Natural killer cell treated with Interleukin-12 subunit alpha and Interleukin-12 subunit beta and Interleukin-15 and Interleukin-18, amount 100 ng/mL, for 72 hours (primary cell): ENCODE measurements around the gene TIMM17A. TPM values are rescaled to one million over a fixed set of nuclear protein-coding genes. Genes with fewer than 3 reads are reported as not detected.

Source experiments
- ATAC-seq, 2 donors: fragments of 150-1000 bp; cut with Tn5 transposase in 1 of 2; sonication (Bioruptor Pico), chemical (Tn5 transposase) in 1 of 2; 2 replicates each; pipeline ENCODE4 v1.10.0; 2021
- DNase-seq: peaks from one replicate; pipeline ENCODE4 v3.0.0; 2022; ENCODE audit warnings: low spot score
- H3K27ac Mint-ChIP-seq, 2 donors: 1 replicate in 1 of 2; 2 replicates in 1 of 2; pipeline ENCODE4 v1.8.0; 2022; ENCODE audit warnings: mixed read lengths in 2 of 2, mild to moderate bottlenecking in 1 of 2, moderate library complexity in 1 of 2
- H3K27me3 Mint-ChIP-seq, 2 donors: 1 replicate in 1 of 2; 2 replicates in 1 of 2; pipeline ENCODE4 v1.8.0; 2022; ENCODE audit warnings: mixed read lengths in 2 of 2
- H3K36me3 Mint-ChIP-seq: one replicate; pipeline ENCODE4 v1.8.0; 2022; ENCODE audit warnings: mixed read lengths
- H3K4me1 Mint-ChIP-seq, 2 donors: 1 replicate in 1 of 2; 2 replicates in 1 of 2; pipeline ENCODE4 v1.8.0; 2022; ENCODE audit warnings: low read depth in 2 of 2, mixed read lengths in 2 of 2, mild to moderate bottlenecking in 1 of 2
- H3K4me3 Mint-ChIP-seq: one replicate; pipeline ENCODE4 v1.8.0; 2022; ENCODE audit warnings: mixed read lengths
- H3K9me3 Mint-ChIP-seq: 2 replicates; pipeline ENCODE4 v1.8.0; 2022; ENCODE audit warnings: mixed read lengths
- total RNA-seq, 2 donors: library from RNA; stranded (reverse); gene quantifications; one replicate each; pipeline ENCODE4 v1.2.3, GENCODE V29; 2022

TIMM17A gene
- total RNA-seq, 2 donors from 2014 or later, result 81.5 to 89.5 TPM

DNA sequence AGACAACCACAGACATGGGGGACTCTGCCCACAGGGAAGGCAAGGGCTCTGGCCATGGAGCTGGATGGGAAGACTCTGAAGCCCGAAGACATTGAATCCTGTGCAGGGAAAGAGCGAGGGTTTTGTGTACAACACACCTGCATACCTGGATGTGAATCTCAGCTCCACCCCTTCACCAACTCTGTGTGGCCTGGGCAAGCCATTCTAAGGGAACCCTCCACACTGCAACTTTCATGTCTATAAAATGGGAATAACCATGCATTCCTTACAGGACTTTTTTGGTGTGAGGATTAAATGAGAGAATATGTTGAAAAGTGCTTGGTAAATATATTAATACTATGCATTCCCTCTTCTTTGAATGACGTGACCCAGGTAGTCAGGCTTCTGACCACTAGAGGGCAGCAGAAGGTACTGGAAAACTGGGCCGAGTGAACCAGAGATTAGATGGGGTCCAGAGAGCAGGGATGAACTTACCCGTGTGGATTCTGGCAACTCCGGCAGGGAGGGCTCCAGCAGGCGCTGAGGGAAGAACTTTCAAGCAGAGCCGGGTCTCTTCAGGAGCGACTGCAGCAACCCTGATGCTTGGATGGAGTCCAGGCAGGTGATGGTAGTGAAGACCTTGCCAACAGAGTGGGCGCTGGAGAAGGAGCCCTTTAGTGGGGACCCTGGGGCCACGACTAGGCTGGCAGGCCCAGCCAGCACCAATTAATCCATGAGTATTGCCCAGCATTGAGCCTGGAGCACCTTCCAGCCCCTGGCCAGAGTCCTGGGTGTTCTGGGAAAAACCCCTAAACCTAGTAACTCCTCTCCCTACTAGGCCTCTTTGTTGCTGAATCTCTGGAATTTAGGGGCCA, 54.2 kb downstream of the TIMM17A start:
- ATAC-seq (peak; percentile 51 to 64), DNase-seq (no peak)
- H3K36me3 Mint-ChIP-seq, result no peaks in the 10 kb centered on the region
- H3K27me3 Mint-ChIP-seq, result no peaks in the 10 kb centered on the region
- H3K4me3 Mint-ChIP-seq, result no peak overlapping the region
- peaks cover 0 to 3% of the 10 kb centered on the region in 2 donors for H3K4me1 Mint-ChIP-seq
- H3K9me3 Mint-ChIP-seq, result no peaks in the 10 kb centered on the region
- no peak overlapping the region for H3K27ac Mint-ChIP-seq

DNA sequence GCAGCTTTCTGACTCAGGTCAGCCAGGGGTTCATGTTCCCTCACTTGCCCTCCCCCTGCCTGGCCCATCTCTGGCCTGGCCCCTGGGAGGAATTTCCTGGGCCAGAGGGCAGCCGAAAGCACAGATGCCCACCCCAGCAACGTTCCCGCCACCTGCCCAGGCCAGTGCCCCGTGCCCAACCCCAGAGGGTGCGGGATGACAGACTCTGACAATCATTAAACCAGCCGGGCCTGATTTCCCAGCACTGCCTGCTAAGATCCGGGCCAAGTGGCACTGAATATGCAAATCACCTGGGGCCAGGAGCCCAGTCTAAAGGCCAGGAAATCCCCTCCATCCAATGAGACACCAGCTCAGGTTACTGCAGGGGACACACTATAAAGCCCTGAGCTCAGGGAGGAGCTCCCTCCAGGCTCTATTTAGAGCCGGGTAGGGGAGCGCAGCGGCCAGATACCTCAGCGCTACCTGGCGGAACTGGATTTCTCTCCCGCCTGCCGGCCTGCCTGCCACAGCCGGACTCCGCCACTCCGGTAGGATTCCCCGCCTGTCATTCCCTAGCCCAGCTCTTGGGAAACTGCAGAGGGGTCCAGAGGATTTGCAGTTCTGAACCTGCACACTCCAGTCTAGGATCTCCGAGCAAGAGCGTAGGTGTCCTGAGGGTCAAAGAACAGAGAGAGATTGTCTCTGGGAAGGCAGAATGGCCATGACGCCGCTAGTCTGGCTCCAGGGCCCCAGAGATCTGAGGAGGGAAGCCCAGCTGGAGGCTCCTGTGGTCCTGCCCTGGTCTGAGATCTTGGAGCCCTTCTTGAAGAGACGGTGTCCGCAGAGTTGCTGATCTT, 55.1 kb downstream of the TIMM17A start, which contains the start of gene ELF3:
Gene ELF3 (plus strand): TSS at position 408 of the 836 bp plus-strand sequence. CDS start 550 bp downstream, outside the sequence.
- ATAC-seq, result peak in 1 of 2 donors; percentile 7
- Mint-ChIP-seq H3K27me3 (no peaks in the 10 kb centered on the region), H3K9me3 (no peaks in the 10 kb centered on the region), H3K36me3 (no peaks in the 10 kb centered on the region), H3K4me3 (no peak within 1 kb of the TSS), H3K27ac (no peak within 1 kb of the TSS), H3K4me1 (peaks cover 0 to 3% of the 10 kb centered on the region in 2 donors)
- no peak for DNase-seq

DNA sequence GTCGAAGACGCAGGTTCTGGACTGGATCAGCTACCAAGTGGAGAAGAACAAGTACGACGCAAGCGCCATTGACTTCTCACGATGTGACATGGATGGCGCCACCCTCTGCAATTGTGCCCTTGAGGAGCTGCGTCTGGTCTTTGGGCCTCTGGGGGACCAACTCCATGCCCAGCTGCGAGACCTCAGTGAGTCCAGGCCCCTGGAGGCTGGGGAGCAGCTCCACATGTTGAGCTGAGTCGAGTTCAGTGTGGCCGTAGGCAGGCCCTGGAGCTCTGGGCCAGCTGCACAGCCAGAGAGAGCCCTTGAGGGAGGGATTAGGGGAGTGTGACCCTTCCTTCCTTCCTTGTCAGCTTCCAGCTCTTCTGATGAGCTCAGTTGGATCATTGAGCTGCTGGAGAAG, 56.7 kb downstream of the TIMM17A start:
- ATAC-seq (no peak), DNase-seq (no peak)
- H3K4me3 Mint-ChIP-seq, result no peak overlapping the region
- H3K4me1 Mint-ChIP-seq, result peaks cover 0 to 3% of the 10 kb centered on the region in 2 donors
- H3K27me3 Mint-ChIP-seq, result no peaks in the 10 kb centered on the region
- no peaks in the 10 kb centered on the region for H3K9me3 Mint-ChIP-seq
- H3K36me3 Mint-ChIP-seq, result no peaks in the 10 kb centered on the region
- H3K27ac Mint-ChIP-seq, result no peak overlapping the region

DNA sequence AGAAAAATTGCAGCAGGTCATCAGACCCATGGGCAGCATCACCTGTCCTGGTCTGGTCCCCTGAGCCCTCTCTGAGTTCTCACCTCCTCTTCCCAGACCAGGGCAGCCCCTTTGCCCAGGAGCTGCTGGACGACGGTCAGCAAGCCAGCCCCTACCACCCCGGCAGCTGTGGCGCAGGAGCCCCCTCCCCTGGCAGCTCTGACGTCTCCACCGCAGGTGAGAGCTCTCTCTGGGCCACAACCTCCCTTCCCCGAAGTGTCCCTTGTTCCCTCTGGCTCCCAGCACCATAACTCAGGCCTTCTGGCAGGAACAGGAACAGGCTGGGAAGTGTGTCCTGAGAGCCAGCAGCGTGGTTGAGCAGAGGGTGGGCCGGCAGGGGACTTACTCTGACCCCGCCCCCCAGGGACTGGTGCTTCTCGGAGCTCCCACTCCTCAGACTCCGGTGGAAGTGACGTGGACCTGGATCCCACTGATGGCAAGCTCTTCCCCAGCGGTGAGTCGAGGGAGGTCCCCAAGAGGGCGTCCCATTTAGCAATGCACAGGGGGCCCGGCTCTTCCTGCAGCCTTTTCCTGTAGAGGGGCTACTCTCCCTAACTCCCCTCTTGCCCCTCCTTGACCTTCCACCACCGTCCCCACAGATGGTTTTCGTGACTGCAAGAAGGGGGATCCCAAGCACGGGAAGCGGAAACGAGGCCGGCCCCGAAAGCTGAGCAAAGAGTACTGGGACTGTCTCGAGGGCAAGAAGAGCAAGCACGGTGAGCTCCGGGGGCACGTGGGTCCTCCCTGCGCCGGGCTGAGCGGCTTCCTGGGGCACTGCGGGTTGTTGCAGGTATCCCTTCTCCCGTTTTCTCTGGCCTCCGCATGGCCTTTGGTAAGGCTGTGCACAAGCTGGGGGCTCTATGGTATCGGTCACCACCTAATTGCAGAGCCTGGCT, 57.5 kb downstream of the TIMM17A start:
- H3K27me3 Mint-ChIP-seq, result no peaks in the 10 kb centered on the region
- no peak for DNase-seq
- no peaks in the 10 kb centered on the region for H3K9me3 Mint-ChIP-seq
- peaks cover 0 to 3% of the 10 kb centered on the region in 2 donors for H3K4me1 Mint-ChIP-seq
- H3K36me3 Mint-ChIP-seq, result no peaks in the 10 kb centered on the region
- no peak for ATAC-seq
- no peak overlapping the region for H3K27ac Mint-ChIP-seq
- no peak overlapping the region for H3K4me3 Mint-ChIP-seq

DNA sequence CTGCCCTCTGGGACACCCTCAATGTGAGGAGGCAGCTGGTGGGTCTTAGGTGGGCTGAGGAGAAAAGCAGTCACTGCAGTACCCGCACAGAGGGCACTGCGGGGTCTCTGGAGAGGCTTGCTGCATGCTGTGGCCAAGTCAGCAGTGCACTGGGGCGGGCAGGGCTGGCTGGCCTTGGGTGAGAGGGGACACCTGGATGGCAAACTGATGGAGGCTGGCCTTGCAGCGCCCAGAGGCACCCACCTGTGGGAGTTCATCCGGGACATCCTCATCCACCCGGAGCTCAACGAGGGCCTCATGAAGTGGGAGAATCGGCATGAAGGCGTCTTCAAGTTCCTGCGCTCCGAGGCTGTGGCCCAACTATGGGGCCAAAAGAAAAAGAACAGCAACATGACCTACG, 58.3 kb downstream of the TIMM17A start:
- Mint-ChIP-seq H3K27ac (no peak overlapping the region), H3K4me3 (no peak overlapping the region), H3K9me3 (no peaks in the 10 kb centered on the region), H3K36me3 (no peaks in the 10 kb centered on the region), H3K4me1 (peaks cover 0 to 3% of the 10 kb centered on the region in 2 donors), H3K27me3 (peaks cover 0 to under 1% of the 10 kb centered on the region in 2 donors)
- no peak for DNase-seq
- ATAC-seq, result no peak

DNA sequence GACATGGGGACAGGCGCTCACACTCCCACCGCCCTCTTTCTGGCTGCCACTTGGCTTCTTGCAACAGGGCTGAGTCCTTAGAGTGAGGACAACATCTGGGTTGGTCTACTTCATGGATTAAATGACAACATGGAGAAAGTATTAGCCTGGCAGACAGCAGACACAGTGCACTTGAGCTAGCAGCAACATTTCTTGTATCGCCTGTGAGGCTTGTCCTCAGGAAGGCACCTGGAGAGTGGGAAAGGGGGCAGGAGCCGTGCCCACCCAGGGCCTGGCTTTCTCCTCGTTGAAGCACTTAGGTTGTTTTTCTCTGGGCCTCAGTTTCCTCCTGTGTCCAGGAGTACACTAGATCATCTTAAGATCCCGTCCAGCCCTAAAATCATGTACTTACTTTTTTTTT, 58.8 kb downstream of the TIMM17A start:
- no peak for ATAC-seq
- DNase-seq, result no peak
- Mint-ChIP-seq H3K36me3 (no peaks in the 10 kb centered on the region), H3K4me3 (no peak overlapping the region), H3K9me3 (no peaks in the 10 kb centered on the region), H3K27me3 (peaks cover 0 to 5% of the 10 kb centered on the region in 2 donors), H3K27ac (no peak overlapping the region), H3K4me1 (peaks cover 4 to 7% of the 10 kb centered on the region in 2 donors)

DNA sequence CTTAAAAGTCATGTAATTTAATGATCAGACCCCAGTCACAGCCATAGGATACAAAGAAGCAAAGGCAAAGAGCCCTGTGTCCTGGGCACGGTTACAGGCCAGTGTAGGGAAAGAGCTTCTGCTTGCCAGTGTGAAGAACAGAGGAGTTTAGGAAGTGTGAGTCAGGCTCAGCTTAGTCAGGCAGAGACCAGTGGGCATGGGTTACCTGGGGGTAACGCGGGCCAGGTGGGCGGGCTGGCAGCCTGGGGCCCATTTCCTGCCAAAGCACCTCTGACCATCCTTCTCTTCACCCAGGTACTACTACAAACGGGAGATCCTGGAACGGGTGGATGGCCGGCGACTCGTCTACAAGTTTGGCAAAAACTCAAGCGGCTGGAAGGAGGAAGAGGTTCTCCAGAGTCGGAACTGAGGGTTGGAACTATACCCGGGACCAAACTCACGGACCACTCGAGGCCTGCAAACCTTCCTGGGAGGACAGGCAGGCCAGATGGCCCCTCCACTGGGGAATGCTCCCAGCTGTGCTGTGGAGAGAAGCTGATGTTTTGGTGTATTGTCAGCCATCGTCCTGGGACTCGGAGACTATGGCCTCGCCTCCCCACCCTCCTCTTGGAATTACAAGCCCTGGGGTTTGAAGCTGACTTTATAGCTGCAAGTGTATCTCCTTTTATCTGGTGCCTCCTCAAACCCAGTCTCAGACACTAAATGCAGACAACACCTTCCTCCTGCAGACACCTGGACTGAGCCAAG, 59.8 kb downstream of the TIMM17A start:
- H3K4me1 Mint-ChIP-seq, result peaks cover 6% of the 10 kb centered on the region in 2 donors
- peaks cover 0 to 7% of the 10 kb centered on the region in 2 donors for H3K27me3 Mint-ChIP-seq
- DNase-seq (no peak), ATAC-seq (no peak)
- H3K36me3 Mint-ChIP-seq, result no peaks in the 10 kb centered on the region
- H3K27ac Mint-ChIP-seq, result no peak overlapping the region
- no peaks in the 10 kb centered on the region for H3K9me3 Mint-ChIP-seq
- no peak overlapping the region for H3K4me3 Mint-ChIP-seq

DNA sequence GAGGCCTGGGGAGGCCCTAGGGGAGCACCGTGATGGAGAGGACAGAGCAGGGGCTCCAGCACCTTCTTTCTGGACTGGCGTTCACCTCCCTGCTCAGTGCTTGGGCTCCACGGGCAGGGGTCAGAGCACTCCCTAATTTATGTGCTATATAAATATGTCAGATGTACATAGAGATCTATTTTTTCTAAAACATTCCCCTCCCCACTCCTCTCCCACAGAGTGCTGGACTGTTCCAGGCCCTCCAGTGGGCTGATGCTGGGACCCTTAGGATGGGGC, 60.3 kb downstream of the TIMM17A start:
- Mint-ChIP-seq H3K4me1 (peaks cover 6% of the 10 kb centered on the region in 2 donors), H3K4me3 (no peak overlapping the region), H3K27ac (no peak overlapping the region), H3K9me3 (no peaks in the 10 kb centered on the region), H3K27me3 (peaks cover 0 to 7% of the 10 kb centered on the region in 2 donors), H3K36me3 (no peaks in the 10 kb centered on the region)
- ATAC-seq (no peak), DNase-seq (no peak)

DNA sequence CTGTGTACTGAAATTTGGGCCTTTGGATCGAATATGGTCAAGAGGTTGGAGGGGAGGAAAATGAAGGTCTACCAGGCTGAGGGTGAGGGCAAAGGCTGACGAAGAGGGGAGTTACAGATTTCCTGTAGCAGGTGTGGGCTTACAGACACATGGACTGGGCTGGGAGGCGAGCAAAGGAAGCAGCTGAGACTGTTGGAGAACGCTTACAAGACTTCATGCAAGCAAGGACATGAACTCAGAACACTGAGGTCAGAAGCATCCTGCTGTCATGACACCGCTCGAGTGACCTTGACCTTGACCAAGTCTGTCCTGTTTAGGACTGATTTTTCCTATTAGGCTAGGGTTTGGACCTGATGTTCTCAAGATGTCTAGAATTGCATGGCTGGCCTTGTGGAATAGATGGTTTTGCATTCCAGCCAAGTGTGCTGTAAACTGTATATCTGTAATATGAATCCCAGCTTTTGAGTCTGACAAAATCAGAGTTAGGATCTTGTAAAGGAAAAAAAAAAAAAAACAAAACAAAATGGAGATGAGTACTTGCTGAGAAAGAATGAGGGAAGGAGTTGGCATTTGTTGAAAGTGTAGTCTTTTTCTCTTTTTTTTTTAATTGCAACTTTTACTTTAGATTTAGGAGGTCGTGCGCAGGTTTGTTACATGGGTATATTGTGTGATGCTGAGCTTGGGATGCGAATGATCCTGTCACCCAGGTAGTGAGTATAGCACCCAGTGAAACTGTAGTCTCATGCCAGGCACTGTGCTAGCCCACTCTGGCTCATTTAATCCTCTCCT, 60.9 kb downstream of the TIMM17A start:
- Mint-ChIP-seq H3K9me3 (no peaks in the 10 kb centered on the region), H3K4me3 (no peak overlapping the region), H3K36me3 (no peaks in the 10 kb centered on the region), H3K4me1 (peaks cover 6% of the 10 kb centered on the region in 2 donors), H3K27me3 (peaks cover 0 to 7% of the 10 kb centered on the region in 2 donors), H3K27ac (no peak overlapping the region)
- ATAC-seq, result no peak
- no peak for DNase-seq

DNA sequence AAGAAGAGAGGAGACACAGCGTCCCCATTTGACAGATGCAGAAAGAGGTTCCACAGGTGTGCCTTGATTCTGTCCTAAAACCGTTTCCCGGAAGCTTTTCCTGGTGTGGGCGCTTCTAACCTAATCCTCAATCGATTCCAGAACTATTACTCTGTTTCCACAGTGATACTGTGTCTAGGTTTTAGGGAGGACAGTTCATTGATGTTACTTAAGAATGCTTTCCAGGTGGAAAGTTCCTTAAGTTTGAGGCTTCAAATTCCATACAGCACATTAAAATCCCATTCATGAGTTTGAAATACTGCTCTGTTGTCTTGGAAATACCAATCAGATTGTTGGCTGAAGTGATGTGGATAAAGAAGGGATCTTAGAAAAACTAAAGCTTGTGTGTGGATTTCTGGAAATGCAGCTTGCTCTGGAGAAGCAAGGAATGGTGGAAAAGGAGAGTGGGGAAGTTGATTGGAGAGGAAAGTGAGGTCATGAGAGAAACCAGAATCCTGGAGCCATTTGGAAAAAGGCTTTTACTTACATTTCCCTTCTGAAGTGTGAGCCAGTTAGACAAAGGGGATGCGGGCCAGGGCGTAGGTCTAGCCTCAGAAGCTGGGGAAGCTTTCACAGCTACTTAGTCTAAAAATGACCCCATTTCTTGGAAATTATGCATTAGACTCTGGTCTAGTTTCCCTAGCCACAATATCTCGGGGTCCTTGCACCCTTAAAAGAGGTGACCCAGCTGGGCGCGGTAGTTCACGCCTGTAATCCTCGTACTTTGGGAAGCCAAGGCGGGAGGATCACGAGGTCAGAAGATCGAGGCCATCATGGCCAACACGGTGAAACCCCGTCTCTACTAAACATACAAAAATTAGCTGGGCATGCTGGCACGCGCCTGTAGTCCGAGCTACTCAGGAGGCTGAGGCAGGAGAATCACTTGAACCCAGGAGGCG, 61.8 kb downstream of the TIMM17A start:
- Mint-ChIP-seq H3K4me3 (no peak overlapping the region), H3K27ac (no peak overlapping the region), H3K27me3 (peaks cover 2 to 7% of the 10 kb centered on the region in 2 donors), H3K9me3 (no peaks in the 10 kb centered on the region), H3K36me3 (no peaks in the 10 kb centered on the region), H3K4me1 (peaks cover 6% of the 10 kb centered on the region in 2 donors)
- ATAC-seq (no peak), DNase-seq (no peak)

DNA sequence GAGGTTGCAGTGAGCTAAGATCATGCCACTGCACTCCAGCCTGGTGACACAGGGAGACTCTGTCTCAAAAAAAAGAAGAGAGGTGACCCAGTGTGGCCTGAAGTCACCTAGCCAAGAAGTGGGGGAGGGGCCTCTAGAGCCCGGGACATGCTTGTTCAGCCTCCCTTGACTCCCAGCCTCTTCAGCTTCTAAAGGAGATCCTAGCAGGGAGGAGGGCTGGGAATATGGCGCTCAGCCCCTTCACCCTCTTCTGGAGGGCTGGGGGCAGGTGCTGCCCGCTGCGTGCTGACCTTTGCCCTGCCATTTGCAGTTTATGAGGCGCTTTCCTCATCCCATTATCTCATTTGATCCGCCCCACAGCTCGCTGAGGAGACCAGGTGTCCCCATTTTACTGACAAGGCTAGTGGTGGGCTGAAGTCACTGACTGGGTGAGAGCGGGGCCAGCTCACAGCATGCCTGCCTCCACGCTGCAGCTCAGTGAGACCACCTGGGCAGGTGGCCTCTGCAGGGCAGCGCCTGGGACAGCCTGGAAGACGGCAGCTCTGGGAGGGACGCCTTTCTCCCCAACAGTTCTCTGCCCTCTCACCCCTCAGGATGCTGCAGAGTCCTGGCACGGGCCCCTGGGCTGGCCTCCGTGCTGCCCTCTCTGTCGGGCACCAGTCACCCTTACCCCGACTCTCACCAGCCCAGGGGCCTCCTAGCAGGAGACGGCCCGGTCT, 62.6 kb downstream of the TIMM17A start:
- Mint-ChIP-seq H3K4me1 (peaks cover 6% of the 10 kb centered on the region in 2 donors), H3K9me3 (no peaks in the 10 kb centered on the region), H3K27ac (no peak overlapping the region), H3K27me3 (peaks cover 4 to 7% of the 10 kb centered on the region in 2 donors), H3K4me3 (no peak overlapping the region), H3K36me3 (no peaks in the 10 kb centered on the region)
- ATAC-seq (no peak), DNase-seq (no peak)
